ENCODE data around the gene LCN10.
"Not testable (repeated sequence)": the region's sequence is repeated elsewhere in the genome, so short reads cannot be mapped to it uniquely, and the experiment has no call there.

The LCN10 gene

DNA sequence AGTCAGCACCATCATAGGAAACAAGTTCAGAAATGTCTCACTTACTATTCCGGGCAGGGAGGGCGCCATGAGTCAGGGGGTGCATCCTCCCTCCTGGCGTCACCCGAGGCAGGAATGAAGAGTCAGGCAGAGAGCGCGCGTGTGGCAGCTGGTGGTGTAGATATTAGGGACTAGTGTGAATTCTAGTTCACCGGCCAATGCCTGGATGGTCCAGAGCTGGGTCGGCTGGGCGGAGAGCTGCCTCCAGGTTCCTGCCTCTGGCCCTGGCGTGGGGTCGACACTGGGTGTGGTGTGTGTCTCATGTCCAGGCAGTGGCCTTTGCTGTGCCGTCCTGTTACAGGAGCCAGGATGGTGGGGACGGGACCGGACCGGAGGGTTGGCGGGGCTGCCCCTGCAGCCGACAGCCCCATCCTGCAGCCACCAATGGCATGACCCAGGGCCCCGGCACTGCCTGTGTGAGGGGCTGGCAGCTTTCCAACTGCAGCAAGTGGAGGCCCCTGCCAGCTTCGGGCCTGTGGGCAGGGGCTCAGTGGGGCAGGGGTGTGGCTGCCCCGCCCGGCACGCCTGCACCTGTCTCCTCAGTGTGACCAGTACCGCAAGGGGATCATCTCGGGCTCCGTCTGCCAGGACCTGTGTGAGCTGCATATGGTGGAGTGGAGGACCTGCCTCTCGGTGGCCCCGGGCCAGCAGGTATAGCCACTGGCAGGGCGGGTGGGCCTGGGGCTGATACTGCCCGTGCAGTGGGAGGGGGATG is 21.2 kb downstream of the LCN10 start:
- DNase-seq (ENCODE audit: low read depth in 1 of 2, low spot score in 1 of 2): no peak

DNA sequence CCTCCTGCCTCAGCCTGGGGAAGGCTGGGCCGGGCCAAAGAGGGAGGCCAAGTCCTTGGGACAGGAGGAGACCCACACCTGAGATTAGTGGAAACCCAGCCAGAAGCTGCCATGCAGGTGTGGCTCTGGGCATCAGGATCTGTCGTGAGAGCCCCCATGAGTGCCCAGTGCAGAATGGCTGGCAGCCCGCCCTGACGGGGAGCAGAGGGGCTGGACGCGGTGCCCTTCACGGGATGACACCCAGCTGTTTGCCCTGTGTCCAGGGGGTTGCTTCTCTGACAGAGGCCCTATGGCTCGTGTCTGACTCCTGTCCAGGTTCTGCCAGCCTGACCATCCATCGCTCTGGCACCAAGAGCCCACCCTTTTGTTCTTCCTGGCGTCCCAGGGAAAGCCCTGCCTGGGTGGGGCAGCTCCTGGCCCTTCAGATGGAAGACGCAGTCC is 21.8 kb downstream of the LCN10 start:
- no peak for DNase-seq (ENCODE audit: low read depth in 1 of 2, low spot score in 1 of 2)

DNA sequence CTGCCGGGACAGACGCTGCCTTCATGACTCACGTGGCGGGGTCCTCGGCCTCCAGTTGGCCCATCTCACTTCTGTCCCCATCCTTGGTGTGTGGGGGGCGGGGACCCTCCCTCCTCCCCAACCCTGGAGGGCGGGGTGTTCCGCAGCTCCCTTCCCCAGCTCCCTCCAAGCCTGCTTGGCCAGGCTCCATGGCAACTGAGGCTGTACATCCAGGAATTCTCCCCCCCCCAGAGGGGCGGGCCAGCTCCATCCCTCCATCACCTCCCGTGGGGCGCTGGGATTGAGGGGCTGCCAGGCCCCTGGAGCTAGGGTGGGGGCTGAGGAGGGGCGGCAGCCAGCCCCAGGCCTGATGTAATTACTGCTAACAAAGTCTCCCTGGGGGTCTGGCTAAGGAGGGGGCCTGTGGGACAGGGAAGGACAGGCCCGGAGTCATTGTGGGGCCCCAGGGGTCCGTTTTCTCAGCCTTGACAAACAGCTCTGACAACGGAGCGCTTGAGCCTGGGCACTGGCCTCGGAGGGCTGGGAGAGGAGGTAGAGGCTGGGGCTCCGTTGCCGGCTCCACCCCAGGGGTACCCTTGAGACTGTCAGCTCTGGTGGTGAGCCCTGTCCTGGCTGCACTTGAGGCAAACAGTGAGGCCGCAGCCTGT is 22.4 kb downstream of the LCN10 start:
- DNase-seq (ENCODE audit: low read depth in 1 of 2, low spot score in 1 of 2): no peak

DNA sequence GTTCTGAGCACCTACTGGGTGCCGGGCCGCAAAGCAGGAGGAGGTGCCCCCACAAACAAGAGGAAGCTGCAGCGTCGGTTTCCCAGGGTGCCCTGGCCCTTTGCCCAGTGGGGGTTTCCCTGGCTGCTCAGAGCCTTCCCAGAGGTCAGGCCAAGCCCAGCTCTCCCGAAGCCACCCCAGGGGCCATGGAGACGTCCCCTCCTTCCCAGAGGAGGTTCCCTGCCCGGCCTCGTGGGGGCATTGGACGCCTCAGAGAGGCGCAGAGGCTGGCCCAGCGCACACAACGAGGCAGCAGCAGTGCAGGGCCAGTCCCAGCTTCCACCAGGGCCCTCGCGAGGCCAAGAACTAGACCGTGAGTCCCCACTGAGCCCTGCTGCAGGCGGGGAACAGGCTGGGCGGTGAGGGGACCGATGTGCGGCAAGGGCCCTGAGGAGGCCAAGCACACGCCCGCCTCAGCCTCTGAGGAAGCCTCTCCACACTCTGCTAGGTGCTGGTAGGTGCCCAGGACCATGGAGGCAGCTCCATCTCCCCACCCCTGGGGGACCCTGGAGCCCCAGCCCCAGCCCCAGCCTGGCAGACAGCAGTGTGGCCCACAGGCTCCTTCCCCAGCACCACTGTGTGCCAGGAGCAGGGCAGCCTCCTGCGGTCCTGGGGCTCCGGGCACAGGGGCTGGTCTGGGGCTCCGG is 23.4 kb downstream of the LCN10 start:
- DNase-seq (ENCODE audit: low read depth in 1 of 2, low spot score in 1 of 2): no peak

DNA sequence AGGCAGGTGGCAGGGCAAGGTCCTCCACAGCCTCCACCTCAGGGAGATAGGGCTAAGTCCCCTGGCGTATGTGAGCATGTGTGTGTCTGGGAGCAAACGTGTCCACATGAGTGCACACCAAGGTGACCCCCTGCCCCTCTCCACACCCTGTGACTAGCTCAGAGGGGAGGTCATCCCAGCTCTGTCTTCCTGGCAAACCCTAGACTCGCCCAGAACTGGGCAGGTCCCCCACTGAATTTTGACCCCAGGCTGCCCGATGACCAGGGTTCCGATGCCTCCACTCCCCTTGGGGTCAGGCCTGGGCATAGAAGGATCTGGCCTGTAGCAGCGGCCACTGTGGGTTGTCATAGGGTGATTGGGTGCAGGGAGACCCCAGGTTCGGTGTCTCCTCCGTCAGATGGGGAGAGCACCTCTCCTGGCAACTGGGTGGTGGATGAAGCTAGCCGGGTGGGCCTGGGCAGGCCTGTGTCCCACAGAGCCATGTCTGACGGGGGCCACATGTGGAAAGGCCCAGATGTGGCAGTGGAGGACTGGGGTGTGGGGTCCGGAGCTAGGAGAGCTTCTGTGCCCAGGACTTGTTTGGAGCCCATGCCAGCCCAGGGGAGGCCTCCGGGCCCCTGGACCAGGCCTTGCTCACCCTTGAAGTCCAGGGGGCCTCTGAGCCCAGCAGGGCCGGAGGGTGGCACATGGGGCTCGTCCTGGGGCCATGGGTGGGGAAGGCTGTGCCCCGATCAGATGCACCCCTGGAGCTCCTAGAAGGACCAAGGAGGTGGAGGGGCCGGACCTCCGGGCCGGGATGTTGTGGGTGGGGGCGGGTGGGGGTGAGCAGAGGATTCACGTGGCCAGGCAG is 24.2 kb downstream of the LCN10 start:
- no peak for DNase-seq (ENCODE audit: low read depth in 1 of 2, low spot score in 1 of 2)

DNA sequence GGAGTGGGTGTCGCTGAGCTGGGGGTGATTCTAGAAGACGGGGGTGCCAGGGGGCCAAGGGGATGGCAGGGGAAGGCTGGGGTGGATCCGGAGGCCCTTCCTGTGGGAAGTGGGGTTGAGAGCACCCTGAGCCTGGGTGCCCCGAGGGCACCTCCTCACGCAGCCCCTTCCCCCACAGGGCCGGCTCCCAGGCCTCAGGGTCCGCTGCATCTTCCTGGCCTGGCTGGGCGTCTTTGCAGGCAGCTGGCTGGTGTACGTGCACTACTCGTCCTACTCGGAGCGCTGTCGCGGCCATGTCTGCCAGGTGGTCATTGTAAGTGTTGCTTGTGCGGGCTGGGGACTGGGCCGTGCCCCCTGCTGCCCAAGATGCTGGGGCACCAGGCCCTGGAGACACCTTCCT is 25.3 kb downstream of the LCN10 start:
- DNase-seq (ENCODE audit: low read depth in 1 of 2, low spot score in 1 of 2): no peak

DNA sequence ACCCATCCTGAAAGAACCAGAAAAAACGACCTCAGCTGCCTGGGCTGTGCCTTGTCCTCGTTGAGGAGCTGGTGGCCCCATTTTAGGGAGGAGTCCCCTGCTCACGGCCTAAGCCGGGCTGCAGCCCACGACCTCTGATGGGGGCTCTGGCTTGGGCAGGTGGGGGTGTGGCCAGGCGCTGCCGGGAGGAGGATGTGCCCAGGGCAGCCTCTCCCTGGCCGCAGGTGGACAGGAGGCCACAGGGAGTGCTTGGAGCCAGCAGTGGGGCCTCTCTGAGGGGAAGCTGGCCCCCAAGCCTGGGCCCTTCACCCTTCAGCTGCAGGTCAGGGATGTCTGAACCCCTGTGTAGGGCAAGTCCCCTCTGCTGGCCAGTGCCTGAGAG is 27.9 kb downstream of the LCN10 start:
- DNase-seq (ENCODE audit: low read depth in 1 of 2, low spot score in 1 of 2): no peak

DNA sequence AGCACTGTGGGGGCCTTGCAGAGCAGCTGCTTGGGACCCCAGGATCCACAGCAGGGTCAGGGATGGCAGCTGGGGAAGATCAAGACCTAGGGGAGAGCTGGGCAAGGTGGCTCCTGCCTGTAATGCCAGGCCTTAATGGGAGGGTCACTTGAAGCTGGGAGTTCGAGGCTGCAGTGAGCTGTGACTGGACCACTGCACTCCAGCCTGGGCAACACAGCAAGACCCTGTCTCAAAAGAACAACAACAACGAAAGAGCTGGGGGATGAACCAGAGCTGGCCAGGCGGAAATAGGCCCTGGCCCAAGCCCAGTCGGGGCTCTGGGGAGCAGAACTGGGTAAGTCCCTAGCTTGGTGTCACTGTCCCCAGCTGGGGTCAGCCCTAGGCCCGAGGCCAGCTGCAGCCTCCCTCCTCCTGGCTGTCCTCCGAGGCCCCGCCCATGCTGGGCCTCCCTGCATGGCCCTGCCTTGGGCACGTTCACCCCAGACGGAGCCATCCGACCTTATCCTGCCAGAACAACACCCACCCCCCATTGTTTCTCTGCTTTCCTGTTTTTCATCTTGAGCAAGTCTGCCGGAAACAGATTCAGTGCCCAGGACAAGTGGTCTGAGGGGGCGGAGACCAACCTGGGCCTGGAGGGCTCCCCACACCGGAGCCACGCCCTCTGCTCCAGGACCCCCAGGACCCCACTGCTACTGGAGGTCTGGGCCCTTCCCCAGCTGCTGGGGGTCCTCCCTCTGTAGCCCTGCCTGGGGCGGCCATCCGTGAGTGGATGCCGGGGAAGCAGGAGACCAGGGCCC is 28.4 kb downstream of the LCN10 start:
- DNase-seq (ENCODE audit: low read depth in 1 of 2, low spot score in 1 of 2): no peak

DNA sequence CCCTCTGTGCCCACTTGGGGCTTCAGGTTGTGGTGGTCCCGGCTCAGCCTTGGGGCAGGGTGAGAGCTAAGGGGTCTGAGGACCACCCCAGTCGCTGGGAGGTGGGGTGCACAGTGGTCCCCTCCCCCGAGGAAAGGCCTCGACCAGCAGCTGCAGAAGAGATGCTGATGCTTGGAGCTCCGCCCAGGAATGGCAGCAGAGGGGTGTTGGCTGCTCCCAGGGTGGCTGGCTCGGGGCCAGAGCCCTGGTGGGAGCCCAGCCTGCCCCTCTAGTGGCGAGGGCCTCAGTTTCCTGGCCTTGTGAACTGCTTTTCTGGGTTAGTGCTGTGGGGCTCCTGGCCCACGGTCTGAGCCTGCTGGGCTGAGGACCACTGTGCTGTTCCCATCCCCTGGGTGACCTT is 29.2 kb downstream of the LCN10 start:
- DNase-seq (ENCODE audit: low read depth in 1 of 2, low spot score in 1 of 2): no peak

DNA sequence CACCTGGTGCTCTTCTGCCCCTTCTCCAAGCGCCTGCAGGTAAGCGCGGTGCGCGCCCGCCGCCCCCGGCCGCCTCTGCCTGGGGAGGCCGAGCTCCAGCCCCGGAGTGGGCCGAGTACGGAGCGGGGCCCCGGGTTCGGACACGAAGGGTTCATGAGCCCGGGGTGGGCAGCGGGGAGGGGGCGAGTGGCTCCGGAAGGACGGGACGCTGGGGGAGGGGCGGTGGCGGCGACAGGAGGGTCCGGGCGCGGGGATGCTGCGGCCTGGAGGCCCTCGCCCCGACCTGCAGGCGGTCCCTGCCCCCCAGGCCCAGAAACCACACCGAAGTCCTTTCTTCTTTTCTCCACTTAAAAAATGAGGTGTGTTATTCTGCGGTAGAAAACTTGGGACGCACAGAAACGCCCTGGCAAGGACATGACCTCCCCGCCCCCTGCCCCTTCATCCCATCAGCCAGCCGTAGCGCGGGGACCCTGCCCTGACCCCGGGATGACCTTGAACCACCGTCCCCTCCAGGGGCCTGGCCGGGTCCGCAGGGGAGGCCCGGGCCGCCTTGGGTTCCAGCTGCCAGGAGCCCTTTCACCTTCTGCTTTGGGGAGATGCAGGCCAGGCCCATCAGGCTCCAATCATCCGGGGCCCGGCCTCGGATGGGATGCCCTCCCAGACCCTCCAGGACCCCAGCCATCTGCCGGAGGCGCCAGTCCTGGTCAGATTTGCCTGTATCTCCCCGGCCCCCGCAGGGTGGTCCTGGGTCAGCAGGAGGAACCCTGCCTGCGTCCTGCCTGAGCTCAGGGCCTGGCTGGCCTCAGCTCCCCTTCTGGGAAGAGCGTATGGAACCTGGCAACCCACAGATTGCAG is 29.8 kb downstream of the LCN10 start:
- DNase-seq (ENCODE audit: low read depth in 1 of 2, low spot score in 1 of 2): no peak

DNA sequence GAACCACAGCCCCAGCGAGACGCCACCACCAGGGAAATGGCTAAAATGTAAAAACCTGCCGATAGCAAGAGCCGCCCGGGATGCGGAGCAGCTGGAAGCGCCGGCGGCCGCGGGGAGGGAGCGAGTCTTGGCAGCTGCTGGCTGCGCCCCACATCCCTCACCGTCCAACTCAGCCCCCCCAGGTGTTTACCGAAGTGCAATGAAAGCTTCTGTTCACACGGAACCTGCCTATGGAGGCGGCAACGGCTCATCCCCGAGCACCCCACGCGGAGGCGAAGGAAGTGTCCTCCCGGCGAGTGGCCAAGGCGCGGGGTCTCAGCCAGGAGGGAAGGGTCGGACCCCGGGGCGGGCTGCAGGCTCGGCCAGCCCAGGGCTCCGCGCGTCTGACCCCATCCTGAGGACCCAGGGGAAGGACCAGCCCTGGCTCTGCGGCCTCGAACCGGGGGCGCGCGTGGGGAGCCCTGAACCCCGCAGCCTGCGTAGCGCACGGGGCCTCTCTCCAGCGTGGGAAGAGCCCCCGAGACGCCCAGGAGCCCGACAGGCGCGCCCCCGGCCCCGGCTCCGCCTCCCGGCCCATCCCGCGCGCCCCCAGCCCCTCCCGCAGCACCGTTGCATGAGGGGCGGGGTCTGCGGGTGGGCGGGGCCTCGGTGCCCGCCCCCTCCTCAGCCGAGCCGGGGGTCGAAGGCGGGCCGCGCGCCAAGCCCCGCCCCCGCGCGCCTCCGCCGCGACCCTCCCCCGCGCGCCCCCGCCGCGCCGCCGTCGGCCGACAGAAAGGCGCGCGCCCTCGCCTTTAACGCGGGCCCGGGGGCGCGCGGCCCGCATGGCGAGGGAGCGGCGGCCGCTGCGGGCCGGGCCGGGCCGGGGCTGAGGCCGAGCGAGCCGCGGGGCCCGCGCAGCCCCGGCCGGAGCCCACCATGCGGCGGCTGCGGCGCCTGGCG is 30.7 kb downstream of the LCN10 start, which contains the start of gene DIPK1B:
TSS of gene DIPK1B (plus strand) at position 822 of the 939 bp plus-strand sequence. CDS start at position 916, 94 bp downstream.
- DNase-seq (ENCODE audit: low read depth in 1 of 2, low spot score in 1 of 2): no peak

DNA sequence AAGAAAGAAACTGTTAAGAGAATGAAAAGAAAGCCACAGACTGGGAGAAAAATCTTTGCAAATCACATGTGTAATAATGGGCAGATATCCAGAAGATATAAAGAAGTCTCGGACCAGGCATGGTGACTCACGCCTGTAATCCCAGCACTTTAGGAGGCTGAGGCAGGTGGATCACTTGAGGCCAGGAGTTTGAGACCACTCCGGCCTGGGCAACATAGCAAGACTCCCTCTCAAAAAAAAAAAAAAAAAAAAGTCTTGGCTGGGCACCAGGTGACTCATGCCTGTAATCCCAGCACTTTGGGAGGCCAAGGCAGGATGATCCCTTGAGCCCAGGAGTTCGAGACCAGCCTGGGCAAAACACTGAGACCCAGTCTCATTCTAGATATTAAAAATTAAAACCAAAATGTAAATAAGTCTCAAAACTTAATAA is 31.5 kb downstream of the LCN10 start:
- not testable (repeated sequence) for DNase-seq (ENCODE audit: low read depth in 1 of 2, low spot score in 1 of 2)

DNA sequence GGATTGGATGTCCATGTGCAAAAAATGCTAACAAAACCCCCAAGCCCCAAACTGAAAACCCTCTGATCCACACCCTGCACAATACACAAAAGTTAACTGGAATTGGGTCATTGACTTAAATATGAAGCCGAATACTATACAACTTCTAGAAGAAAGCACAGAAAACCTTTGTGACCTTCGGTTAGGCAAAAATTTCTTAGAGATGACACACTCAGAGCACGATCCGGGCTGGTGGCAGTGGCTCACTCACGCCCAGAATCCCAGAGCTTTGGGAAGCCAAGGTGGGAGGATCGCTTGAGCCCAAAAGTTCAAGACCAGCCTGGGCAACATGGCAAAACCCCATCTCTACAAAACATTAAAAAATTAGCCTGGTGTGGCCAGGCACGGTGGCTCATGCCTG is 32.2 kb downstream of the LCN10 start:
- no peak for DNase-seq (ENCODE audit: low read depth in 1 of 2, low spot score in 1 of 2)

DNA sequence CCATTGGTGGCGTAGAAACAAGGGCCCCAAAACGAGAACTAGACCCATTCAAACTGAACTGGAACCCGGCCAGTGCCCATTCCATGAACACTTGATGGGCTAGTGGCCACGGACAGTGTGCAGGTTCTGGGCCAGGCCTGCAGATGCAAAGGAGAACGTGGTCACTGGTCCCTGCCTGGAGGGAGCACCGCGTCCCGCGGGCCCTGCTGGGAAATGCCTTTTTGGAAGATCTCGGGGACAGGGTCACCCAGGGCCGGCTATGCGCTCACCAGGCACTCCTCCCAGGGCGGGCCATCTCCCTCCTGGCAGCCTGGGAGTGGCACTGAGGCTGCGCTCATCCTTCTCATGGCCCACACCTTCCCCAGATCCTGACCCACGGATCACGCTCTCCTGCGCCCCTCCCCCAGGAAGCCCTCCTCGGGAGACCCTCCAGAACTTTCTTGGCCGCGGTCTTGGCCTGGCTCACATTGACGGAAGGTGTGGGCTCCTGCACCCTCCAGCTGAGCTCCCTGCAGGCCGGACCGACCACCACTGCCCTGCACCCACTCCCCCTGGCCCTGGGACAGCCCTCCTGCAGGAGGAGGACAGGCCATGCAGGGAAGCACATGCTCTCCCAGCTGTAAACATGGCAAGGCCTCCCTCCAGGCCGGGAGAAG is 33.2 kb downstream of the LCN10 start:
- DNase-seq (ENCODE audit: low read depth in 1 of 2, low spot score in 1 of 2): no peak

DNA sequence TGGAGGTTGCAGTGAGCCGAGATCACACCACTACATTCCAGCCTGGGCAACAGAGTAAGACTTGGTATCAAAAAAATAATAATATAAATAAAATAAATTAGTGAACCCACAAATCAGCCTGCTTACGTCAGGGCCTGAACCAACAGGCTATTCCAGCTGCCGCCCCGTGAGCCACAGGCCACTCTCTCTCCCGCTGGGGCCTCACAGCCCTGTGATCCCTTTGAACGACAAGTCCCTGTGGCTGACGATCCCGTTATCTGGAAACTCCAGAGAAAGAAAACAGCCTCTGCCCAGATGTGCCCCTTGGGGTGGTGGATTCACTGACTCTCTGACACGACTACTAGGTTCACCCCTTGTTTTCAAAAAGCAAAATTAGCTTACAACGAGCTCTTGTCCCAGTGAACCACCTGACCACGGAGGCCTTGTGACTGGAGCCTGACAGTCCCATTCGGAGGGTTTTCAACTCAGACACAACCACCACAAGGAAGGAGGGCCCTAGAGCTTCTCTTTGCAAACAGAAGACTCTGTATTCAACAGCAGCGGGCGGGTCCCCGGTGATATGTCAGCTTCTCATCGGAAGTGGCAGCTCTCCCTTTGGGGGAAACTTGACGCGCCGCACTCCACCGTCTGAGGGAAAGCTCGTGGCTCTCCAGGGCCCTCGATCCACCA is 34.8 kb downstream of the LCN10 start:
- no peak for DNase-seq (ENCODE audit: low read depth in 1 of 2, low spot score in 1 of 2)

DNA sequence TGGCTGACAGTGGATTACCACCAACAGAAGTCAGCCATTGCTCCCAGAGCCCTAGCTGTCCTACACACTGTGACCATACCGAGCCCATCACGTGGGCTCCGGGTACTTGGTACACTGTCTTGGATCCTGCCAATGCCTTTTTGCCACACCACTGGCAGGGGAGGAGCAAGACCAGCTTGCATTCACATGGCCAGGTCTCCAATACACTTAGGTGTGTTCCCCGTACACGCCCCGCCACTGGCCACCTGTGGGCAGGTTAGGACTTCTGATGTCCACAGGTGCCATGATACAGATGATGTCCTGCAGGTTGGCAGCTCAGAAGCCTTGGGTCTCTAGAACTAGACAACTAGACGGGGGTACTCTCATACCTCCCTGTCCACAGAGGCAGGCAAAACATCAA is 35.7 kb downstream of the LCN10 start:
- no peak for DNase-seq (ENCODE audit: low read depth in 1 of 2, low spot score in 1 of 2)

DNA sequence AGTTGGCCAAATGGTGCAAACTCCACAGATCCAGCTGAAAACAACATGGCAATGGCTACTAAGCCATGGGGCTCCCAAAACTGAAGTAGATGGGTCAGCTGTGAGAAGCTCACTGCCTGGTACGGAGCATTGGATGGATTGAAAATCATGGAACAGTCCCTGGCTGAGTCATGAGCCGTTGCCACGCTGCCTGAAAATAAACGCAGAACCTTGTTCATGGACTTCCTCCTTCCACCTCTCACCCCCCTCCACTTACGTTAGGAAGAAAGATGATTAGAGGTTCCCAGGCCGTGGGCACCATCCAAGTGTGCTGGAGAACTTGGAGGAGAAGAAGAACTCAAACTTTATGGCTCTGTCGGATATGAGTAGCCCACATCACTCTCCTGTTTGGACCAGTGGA is 37.2 kb downstream of the LCN10 start:
- DNase-seq (ENCODE audit: low read depth in 1 of 2, low spot score in 1 of 2): no peak
